ENCODE data around the gene SLC2A9. TPM values are rescaled to one million over a fixed set of nuclear protein-coding genes. Genes with fewer than 3 reads are reported as not detected.

Gene SLC2A9
- total and polyA plus RNA-seq, 2 of the 13 experiments (the other 11 are each of a cell fraction or from before 2014, with no cell fraction given): 36.2 to 42.3 TPM

GRCh38 chr4:9927341-9928007, 93.8 kb downstream of the SLC2A9 start:
- Histone ChIP-seq H3K4me2 (ENCODE audit: low read depth, low read length) (no peak overlapping the region), H4K20me1 (ENCODE audit: insufficient read depth, low read length) (no peaks in the 10 kb centered on the region), H3K27ac (ENCODE audit: extremely low read length, insufficient read depth, low read length) (no peak overlapping the region), H3K4me1 (ENCODE audit: insufficient read depth, low read length) (no peaks in the 10 kb centered on the region), H3K36me3 (replicated peaks in 1 of 2; ENCODE audit: control insufficient read depth in 1 of 2, insufficient read depth in 2 of 2, low read length in 2 of 2) (peaks cover 19 to 77% of the 10 kb centered on the region in 2 experiments), H3K4me3 (replicated peaks in 1 of 3; ENCODE audit: insufficient read depth in 1 of 3, low read depth in 2 of 3, low read length in 3 of 3) (no peak overlapping the region), H3K9me3 (ENCODE audit: low read length) (no peaks in the 10 kb centered on the region), H3K79me2 (ENCODE audit: insufficient read depth, low read length) (no peaks in the 10 kb centered on the region), H3K9ac (ENCODE audit: insufficient read depth, low read depth, low read length) (no peak overlapping the region), H3K27me3 (ENCODE audit: control insufficient read depth in 1 of 2, insufficient read depth in 2 of 2, low read length in 2 of 2) (no peaks in the 10 kb centered on the region), H2AFZ (ENCODE audit: low read length) (no peak overlapping the region)
- DNase-seq (ENCODE audit: low spot score) (no peak), ATAC-seq (no peak), FAIRE-seq (no peak)
- in situ Hi-C loops (cut with HindIII; ENCODE audit: extremely low pct_ligation_motif_present, low pct_unique_long_range_greater_than_20kb): no loop called here
- POLR2A ChIA-PET: no interaction called here
- CTCF ChIA-PET (ENCODE audit: low intra/inter-chr PET ratio, low total read pairs): no interaction called here
- BruUV-seq (replicated peaks): no TSS peak
- intact Hi-C loops (cut with micrococcal nuclease; ENCODE audit: unreplicated experiment): no loop called here
- WGBS (ENCODE audit: low lambda C conversion rate): 98% methylated on average over 10 of the region's 10 CpGs
- TF ChIP-seq KDM5B (CRISPR knock-in tag; IDR thresholded peaks at IDR 0.05; ENCODE audit: borderline replicate concordance) (no peak), ARID3A (IDR thresholded peaks at IDR 0.05; ENCODE audit: low read depth, low read length) (no peak), ZBTB14 (CRISPR knock-in tag; IDR thresholded peaks at IDR 0.05) (no peak), SMC3 (IDR thresholded peaks at IDR 0.05; ENCODE audit: low read length) (no peak), ZFP36L2 (CRISPR knock-in tag; IDR thresholded peaks at IDR 0.05) (no peak), ZNF775 (CRISPR knock-in tag; IDR thresholded peaks at IDR 0.05; ENCODE audit: borderline replicate concordance) (no peak), CTCF (CRISPR knock-in tag; IDR thresholded peaks at IDR 0.05) (no peak), SATB2 (CRISPR knock-in tag; IDR thresholded peaks at IDR 0.05) (no peak), SPEN (CRISPR knock-in tag; IDR thresholded peaks at IDR 0.05; ENCODE audit: low read depth) (no peak), ZMYM3 (CRISPR knock-in tag; IDR thresholded peaks at IDR 0.05) (no peak), FOXP1 (IDR thresholded peaks at IDR 0.05) (no peak), FOXP1 (CRISPR knock-in tag; IDR thresholded peaks at IDR 0.05) (no peak), ZNF207 (IDR thresholded peaks at IDR 0.05; ENCODE audit: borderline replicate concordance) (no peak), ZNF550 (CRISPR knock-in tag; IDR thresholded peaks at IDR 0.05; ENCODE audit: borderline replicate concordance) (no peak), ZNF609 (CRISPR knock-in tag; IDR thresholded peaks at IDR 0.05; ENCODE audit: borderline replicate concordance) (no peak), ONECUT2 (CRISPR knock-in tag; IDR thresholded peaks at IDR 0.05) (no peak)

Measured in HepG2 (cell line).